ENCODE measurements around the gene KAT7. TPM values are rescaled to one million over a fixed set of nuclear protein-coding genes. Genes with fewer than 3 reads are reported as not detected.
A peak's percentile ranks its signal among the peaks of the same experiment; 100 is the strongest.

KAT7 gene
- total RNA-seq, 2 experiments from 2014 or later: 61.2 to 66.6 TPM

DNA sequence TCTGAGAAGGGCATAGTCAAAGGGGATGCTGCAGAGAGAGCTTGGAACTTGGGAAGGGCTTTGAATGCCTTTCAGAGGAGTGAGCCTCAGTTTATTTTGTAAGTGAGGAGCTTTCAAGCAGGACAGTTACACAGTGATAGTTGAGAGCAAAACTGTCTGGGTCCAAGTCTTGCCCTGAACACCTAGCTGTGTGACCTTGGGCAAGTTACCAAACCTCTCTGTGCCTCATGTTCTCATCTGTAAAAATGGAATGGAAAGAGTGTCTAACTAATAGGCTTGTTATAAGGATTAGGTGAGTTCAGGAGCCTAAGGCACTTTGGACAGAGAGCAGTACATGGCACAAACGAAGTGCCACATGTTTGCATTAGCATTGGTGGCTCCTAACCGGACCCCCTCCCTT is 86.4 kb downstream of the KAT7 start:
- H3K27me3 Mint-ChIP-seq: peaks cover 7% of the 10 kb centered on the region
- H3K36me3 Mint-ChIP-seq (ENCODE audit: low read depth): no peaks in the 10 kb centered on the region
- H3K4me3 Mint-ChIP-seq: no peak overlapping the region

DNA sequence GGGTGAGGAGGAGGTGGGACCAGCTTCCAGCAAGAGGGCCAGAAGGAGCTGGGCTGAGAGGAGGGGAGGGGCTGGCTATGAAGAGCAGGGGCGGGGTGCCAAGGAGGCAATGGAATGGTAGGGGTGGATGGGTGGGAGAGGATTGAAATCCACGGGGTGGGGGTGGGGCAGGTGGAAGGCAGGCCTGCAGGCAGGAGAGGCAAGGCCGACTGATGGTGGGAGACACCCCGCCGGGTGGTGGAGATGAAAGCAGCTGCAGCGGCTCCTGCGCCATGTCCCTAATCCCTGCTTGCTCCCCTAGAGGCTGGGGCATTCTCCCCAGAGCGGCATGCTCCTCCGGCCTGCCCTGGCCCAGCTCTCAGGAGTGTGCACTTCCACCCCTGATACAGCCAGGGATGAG is 87.2 kb downstream of the KAT7 start:
- no peak for ATAC-seq
- intact Hi-C loops (cut with micrococcal nuclease): no loop called here
- Mint-ChIP-seq H3K27ac (no peak overlapping the region), H3K4me3 (no peak overlapping the region), H3K9me3 (no peaks in the 10 kb centered on the region), H3K36me3 (ENCODE audit: low read depth) (no peaks in the 10 kb centered on the region), H3K27me3 (peaks cover 12% of the 10 kb centered on the region), H3K4me1 (ENCODE audit: low read depth) (peaks cover 20% of the 10 kb centered on the region)
- POLR2A ChIA-PET: no interaction called here
- CTCF ChIA-PET: interaction anchor here (1.4 to 10.7 kb wide), 4 partner anchors 24 to 318 kb away, joined by 3 to 145 read pairs (median 4); partner anchors contain the start of gene DLX3
- TF ChIP-seq, protein P1, sequence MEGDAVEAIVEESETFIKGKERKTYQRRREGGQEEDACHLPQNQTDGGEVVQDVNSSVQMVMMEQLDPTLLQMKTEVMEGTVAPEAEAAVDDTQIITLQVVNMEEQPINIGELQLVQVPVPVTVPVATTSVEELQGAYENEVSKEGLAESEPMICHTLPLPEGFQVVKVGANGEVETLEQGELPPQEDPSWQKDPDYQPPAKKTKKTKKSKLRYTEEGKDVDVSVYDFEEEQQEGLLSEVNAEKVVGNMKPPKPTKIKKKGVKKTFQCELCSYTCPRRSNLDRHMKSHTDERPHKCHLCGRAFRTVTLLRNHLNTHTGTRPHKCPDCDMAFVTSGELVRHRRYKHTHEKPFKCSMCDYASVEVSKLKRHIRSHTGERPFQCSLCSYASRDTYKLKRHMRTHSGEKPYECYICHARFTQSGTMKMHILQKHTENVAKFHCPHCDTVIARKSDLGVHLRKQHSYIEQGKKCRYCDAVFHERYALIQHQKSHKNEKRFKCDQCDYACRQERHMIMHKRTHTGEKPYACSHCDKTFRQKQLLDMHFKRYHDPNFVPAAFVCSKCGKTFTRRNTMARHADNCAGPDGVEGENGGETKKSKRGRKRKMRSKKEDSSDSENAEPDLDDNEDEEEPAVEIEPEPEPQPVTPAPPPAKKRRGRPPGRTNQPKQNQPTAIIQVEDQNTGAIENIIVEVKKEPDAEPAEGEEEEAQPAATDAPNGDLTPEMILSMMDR (IDR thresholded peaks at IDR 0.05): no peak
- DNase-seq: no peak

More for the DNA sequence above, 86.4 kb downstream of the KAT7 start:
- TF ChIP-seq, protein P1 (IDR thresholded peaks at IDR 0.05): no peak
- ChIA-PET POLR2A (no interaction called here), CTCF (interaction anchor here (1.0 to 10.7 kb wide), 3 partner anchors 8 to 121 kb away, joined by 3 to 145 read pairs (median 5); partner anchors contain the start of gene DLX3)
- intact Hi-C loops (cut with micrococcal nuclease): no loop called here
- Mint-ChIP-seq H3K27ac (no peak overlapping the region), H3K9me3 (no peaks in the 10 kb centered on the region), H3K4me1 (ENCODE audit: low read depth) (peaks cover 17% of the 10 kb centered on the region)
- ATAC-seq (no peak), DNase-seq (no peak)

DNA sequence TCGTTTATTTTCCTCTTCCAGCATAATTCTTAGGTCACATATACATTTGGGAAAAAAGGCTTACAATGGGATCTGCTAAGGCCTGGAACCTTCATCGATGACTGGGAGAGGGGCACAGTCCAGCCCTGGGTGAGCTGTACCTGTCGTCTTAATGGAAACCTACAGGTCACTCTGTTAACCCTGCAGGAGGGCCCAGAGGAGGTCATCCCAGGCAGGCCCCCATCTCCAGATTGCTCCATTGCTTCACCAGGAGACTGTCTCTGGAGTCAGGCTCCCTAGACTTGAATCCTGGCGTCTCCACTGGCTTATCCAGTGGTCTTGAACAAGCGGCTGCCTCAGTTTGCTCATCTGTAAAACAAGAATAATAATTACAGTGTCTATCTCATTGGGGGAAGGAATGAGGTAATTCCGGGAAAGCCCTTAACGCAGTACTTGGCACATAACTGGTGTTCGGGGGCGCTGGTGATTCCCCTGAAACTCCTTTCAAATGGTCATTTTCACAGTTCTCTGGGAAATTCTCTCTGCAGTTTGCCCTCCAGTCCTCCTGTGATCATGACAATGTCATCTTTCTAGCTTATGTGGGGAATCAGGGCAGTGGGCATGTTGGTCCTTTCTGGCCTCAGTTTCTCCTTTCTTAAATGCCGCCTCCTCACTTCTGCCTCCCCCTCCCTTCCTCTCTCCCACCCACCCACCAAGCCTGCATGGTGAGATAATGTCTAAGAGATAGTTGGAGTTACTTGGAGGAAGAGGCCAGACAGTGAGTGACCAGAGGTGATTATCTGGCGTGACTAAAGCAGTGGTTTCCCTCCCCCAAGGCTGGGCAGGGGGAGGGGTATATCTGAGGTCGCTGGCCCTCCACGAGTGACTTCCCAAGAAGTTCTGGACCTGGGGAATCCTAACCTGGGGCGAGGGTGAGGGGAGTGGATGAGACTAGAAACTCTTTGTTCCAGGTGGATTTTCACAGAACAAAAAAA is 90.7 kb downstream of the KAT7 start:
- no peak overlapping the region for H3K27ac Mint-ChIP-seq
- no peaks in the 10 kb centered on the region for H3K9me3 Mint-ChIP-seq
- no peaks in the 10 kb centered on the region for H3K36me3 Mint-ChIP-seq (ENCODE audit: low read depth)
- H3K27me3 Mint-ChIP-seq: peaks cover 29% of the 10 kb centered on the region
- ChIA-PET POLR2A (no interaction called here), CTCF (interaction anchor here (1.1 to 10.7 kb wide), 11 partner anchors 11 to 322 kb away, joined by 3 to 145 read pairs (median 5); partner anchors contain the start of gene DLX3)
- DNase-seq (no peak), ATAC-seq (no peak)
- TF ChIP-seq, protein P1 (IDR thresholded peaks at IDR 0.05): no peak
- H3K4me3 Mint-ChIP-seq: no peak overlapping the region
- intact Hi-C loops (cut with micrococcal nuclease): no loop called here
- H3K4me1 Mint-ChIP-seq (ENCODE audit: low read depth): peaks cover 3% of the 10 kb centered on the region

DNA sequence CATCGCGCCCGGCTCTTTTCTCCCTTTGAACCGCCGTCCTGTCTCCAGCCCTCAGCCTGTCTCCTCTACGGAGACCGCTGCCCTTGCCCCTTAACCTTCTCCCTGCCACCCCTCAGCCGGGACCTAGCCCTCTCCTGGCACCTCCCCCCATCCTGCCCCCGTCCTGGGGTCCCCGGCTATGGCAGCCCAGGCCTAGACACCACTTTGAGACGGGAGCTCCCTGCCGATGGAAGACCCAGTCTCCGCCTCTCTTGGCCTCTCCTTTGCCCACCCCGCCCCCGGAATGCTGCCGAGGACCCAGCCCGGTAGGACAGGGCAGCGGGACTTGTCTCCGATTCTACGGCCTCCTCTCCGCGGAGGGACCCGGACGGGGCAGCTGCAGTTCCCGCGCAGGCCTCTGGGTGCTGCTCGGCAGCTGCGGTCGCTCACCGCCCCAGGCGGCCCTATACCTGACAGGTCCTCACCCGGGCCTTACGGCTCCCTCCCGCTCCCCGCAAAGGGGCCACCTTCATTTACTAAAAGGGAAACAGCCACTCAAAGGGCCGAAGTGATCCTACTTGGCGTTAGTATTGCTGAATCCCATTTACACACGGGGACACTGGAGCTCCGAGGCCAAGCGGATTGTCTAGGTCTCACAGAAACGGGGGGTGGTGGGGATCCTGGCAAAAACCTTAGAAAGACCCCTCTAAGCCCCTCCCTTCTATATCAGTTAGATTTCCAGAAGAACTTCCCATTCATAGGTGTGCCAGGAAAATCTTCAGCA is 92.0 kb downstream of the KAT7 start:
- Mint-ChIP-seq H3K9me3 (no peaks in the 10 kb centered on the region), H3K4me1 (ENCODE audit: low read depth) (peaks cover 3% of the 10 kb centered on the region), H3K36me3 (ENCODE audit: low read depth) (no peaks in the 10 kb centered on the region), H3K27me3 (peaks cover 32% of the 10 kb centered on the region), H3K27ac (no peak overlapping the region), H3K4me3 (peak overlapping the region; percentile 24)
- TF ChIP-seq, protein P1 (IDR thresholded peaks at IDR 0.05): peak; percentile 99
- intact Hi-C loops (cut with micrococcal nuclease): loop anchor here (5.0 kb wide), 1 partner anchor 117 kb away; the partner anchor contains the start of gene DLX3
- ATAC-seq (peak; percentile 100), DNase-seq (peak; percentile 82)
- ChIA-PET POLR2A (interaction anchor here (0.6 kb wide), 1 partner anchor 20 kb away, joined by 4 read pairs; no protein-coding TSS in a partner anchor), CTCF (interaction anchor here (0.8 to 10.7 kb wide), 26 partner anchors 9 to 323 kb away, joined by 3 to 145 read pairs (median 4); partner anchors contain the start of gene DLX3)
